ENCODE measurements around the gene CIB2. TPM values are rescaled to one million over a fixed set of nuclear protein-coding genes. Genes with fewer than 3 reads are reported as not detected.

Gene CIB2
- total RNA-seq, 1 experiment from 2014 or later, result 17.3 TPM

GRCh38 chr15:78102741-78103140 is 28.5 kb downstream of the CIB2 start:
- DNase-seq (ENCODE audit: low read depth, low spot score) (no peak), ATAC-seq (no peak)
- no peaks in the 10 kb centered on the region for H3K27me3 ChIP-seq (ENCODE audit: insufficient read depth, low read length)
- H3K4me1 ChIP-seq (ENCODE audit: control insufficient read depth in 1 of 2, insufficient read depth in 2 of 2, low read length in 2 of 2), result no peaks in the 10 kb centered on the region
- BruUV-seq (replicated peaks), result no TSS peak
- H3K27ac ChIP-seq (ENCODE audit: low read depth, low read length), result no peak overlapping the region
- H3K9ac ChIP-seq (ENCODE audit: low read length), result no peak overlapping the region
- H3K36me3 ChIP-seq (ENCODE audit: control insufficient read depth in 1 of 2, insufficient read depth in 2 of 2, low read length in 2 of 2), result no peaks in the 10 kb centered on the region
- RAD21 ChIA-PET (ENCODE audit: low non-redundant PET in 1 of 2, low total read pairs in 2 of 2, uncharacterized antibody in 2 of 2, unreplicated experiment in 2 of 2), result no interaction called here
- H3K4me3 ChIP-seq (replicated peaks in 1 of 2; ENCODE audit: low read depth in 1 of 2, low read length in 2 of 2), result no peak overlapping the region
- H4K20me1 ChIP-seq (ENCODE audit: insufficient read depth), result no peaks in the 10 kb centered on the region
- no peaks in the 10 kb centered on the region for H3K9me2 ChIP-seq (ENCODE audit: insufficient read depth)
- POLR2A ChIA-PET, result no interaction called here
- H3K4me2 ChIP-seq (ENCODE audit: low read length), result no peak overlapping the region
- no peaks in the 10 kb centered on the region for H3K9me3 ChIP-seq (ENCODE audit: control insufficient read depth in 1 of 2, insufficient read depth in 1 of 2, low read depth in 1 of 2, low read length in 2 of 2)
- H2AFZ ChIP-seq (ENCODE audit: low read depth, low read length, poor library complexity, severe bottlenecking), result no peak overlapping the region
- H3K79me2 ChIP-seq (ENCODE audit: insufficient read depth, low read length), result no peaks in the 10 kb centered on the region
- CTCF ChIA-PET, result no interaction called here
- intact Hi-C loops (cut with micrococcal nuclease), result no loop called here
- TF ChIP-seq, protein P1, sequence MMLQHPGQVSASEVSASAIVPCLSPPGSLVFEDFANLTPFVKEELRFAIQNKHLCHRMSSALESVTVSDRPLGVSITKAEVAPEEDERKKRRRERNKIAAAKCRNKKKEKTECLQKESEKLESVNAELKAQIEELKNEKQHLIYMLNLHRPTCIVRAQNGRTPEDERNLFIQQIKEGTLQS (IDR thresholded peaks at IDR 0.05), result no peak
- no peak for TF ChIP-seq JUND (IDR thresholded peaks at IDR 0.05)

- BruUV-seq (replicated peaks), result no TSS peak
- H3K36me3 ChIP-seq (ENCODE audit: control insufficient read depth in 1 of 2, insufficient read depth in 2 of 2, low read length in 2 of 2), result no peaks in the 10 kb centered on the region
- ChIA-PET CTCF (no interaction called here), RAD21 (ENCODE audit: low non-redundant PET in 1 of 2, low total read pairs in 2 of 2, uncharacterized antibody in 2 of 2, unreplicated experiment in 2 of 2) (no interaction called here), POLR2A (no interaction called here)
- H3K9ac ChIP-seq (ENCODE audit: low read length), result no peak overlapping the region
- no peak for ATAC-seq
- H3K27me3 ChIP-seq (ENCODE audit: insufficient read depth, low read length), result no peaks in the 10 kb centered on the region
- no peak for TF ChIP-seq TCF7L2 (IDR thresholded peaks at IDR 0.05; ENCODE audit: borderline replicate concordance, extremely low read depth, insufficient read depth, insufficient read length)
- no peaks in the 10 kb centered on the region for H3K9me3 ChIP-seq (ENCODE audit: control insufficient read depth in 1 of 2, insufficient read depth in 1 of 2, low read depth in 1 of 2, low read length in 2 of 2)
- no peaks in the 10 kb centered on the region for H3K79me2 ChIP-seq (ENCODE audit: insufficient read depth, low read length)
- H3K4me1 ChIP-seq (ENCODE audit: control insufficient read depth in 1 of 2, insufficient read depth in 2 of 2, low read length in 2 of 2), result no peaks in the 10 kb centered on the region
- no peak for DNase-seq (ENCODE audit: low read depth, low spot score)
- no peaks in the 10 kb centered on the region for H4K20me1 ChIP-seq (ENCODE audit: insufficient read depth)
- H2AFZ ChIP-seq (ENCODE audit: low read depth, low read length, poor library complexity, severe bottlenecking), result no peak overlapping the region
- H3K27ac ChIP-seq (ENCODE audit: low read depth, low read length), result no peak overlapping the region
- no peak overlapping the region for H3K4me2 ChIP-seq (ENCODE audit: low read length)
- intact Hi-C loops (cut with micrococcal nuclease), result no loop called here
- no peaks in the 10 kb centered on the region for H3K9me2 ChIP-seq (ENCODE audit: insufficient read depth)
- no peak overlapping the region for H3K4me3 ChIP-seq (replicated peaks in 1 of 2; ENCODE audit: low read depth in 1 of 2, low read length in 2 of 2)
Observed at GRCh38 chr15:78102211-78102610, 29.0 kb downstream of the CIB2 start.

Data from HCT116 (cell line).